Measurements from ENCODE around the gene CACNA1F. TPM values are rescaled to one million over a fixed set of nuclear protein-coding genes. Genes with fewer than 3 reads are reported as not detected.

Gene CACNA1F
- total RNA-seq, 1 donor from 2014 or later: 0.05 TPM

DNA sequence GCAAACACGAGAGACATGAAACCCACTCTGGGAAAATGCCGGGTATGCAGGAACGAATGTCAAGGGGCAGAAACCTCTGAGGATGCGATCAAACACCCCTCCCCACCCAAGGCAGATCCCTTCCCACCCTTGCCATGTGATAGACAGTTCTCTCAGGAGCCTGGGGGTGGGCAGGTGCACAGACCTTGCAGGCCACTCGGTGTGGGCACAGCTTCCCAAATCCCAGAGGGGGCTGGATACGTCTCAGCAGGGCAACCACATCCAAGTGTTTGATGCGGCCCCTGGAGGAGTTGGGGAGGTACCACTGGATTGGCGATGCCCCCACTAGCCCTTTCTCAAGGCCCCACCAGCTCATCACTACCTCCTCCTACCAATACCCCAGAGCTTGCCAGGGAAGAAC is 22.7 kb downstream of the CACNA1F start:
- Mint-ChIP-seq H3K36me3 (ENCODE audit: low read depth) (peaks cover 2% of the 10 kb centered on the region), H3K4me1 (no peaks in the 10 kb centered on the region), H3K9me3 (peaks cover 8% of the 10 kb centered on the region), H3K4me3 (no peak overlapping the region), H3K27me3 (ENCODE audit: low read depth) (peaks cover 3% of the 10 kb centered on the region), H3K27ac (ENCODE audit: unreplicated experiment) (no peak overlapping the region)
- DNase-seq (ENCODE audit: low read depth, low spot score): no peak
- TF ChIP-seq CTCF (conservative IDR thresholded peaks at IDR 0.05): no peak

DNA sequence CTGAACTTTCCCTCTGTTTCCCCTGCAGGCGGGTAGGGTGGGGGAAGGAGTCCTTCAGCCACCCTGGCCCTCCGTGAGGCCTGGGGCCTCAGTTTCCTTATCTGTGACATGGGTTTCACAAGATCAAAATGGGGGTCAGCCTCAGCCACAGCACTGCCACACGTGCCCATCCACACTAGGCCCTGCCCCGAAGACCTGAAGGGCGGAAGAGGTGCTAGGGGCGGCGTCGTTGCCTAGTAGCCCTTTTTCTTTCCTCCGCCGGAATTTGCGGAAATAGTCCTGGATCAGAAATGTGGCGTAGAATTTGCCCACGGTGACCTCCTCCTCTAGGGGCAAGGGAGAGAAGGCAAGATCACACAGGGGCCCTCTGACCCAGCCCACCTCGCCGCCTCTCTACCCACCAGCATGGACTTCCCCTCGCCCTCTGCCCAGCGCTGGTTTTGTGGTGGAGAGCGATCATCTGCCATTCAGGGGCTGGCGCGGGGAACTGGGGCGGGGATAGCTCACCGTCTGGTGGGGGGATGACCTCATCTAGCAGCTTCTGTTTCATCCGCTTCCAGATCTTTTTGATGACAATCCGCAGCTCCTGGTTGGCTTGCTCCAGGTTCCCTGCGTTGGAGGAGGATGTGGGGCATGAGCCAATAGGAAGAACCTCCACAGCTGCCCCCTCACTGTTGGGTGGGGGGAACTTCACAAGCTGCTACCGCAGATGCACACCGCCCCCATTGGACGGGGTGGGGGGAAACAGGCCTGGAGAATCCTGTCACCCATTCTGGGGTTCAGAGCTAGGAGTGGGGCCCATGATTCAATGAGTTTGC is 23.5 kb downstream of the CACNA1F start:
- H3K9me3 Mint-ChIP-seq: peaks cover 8% of the 10 kb centered on the region
- no peaks in the 10 kb centered on the region for H3K4me1 Mint-ChIP-seq
- H3K27ac Mint-ChIP-seq (ENCODE audit: unreplicated experiment): no peak overlapping the region
- H3K36me3 Mint-ChIP-seq (ENCODE audit: low read depth): peaks cover 2% of the 10 kb centered on the region
- H3K27me3 Mint-ChIP-seq (ENCODE audit: low read depth): peaks cover 3% of the 10 kb centered on the region
- no peak for DNase-seq (ENCODE audit: low read depth, low spot score)
- no peak overlapping the region for H3K4me3 Mint-ChIP-seq
- TF ChIP-seq CTCF (conservative IDR thresholded peaks at IDR 0.05): no peak

GRCh38 chrX:49208399-49208798 is 24.7 kb downstream of the CACNA1F start:
- TF ChIP-seq CTCF (conservative IDR thresholded peaks at IDR 0.05): no peak
- H3K4me3 Mint-ChIP-seq: no peak overlapping the region
- DNase-seq (ENCODE audit: low read depth, low spot score): no peak
- peaks cover 7% of the 10 kb centered on the region for H3K27me3 Mint-ChIP-seq (ENCODE audit: low read depth)
- H3K4me1 Mint-ChIP-seq: no peaks in the 10 kb centered on the region
- peaks cover 2% of the 10 kb centered on the region for H3K36me3 Mint-ChIP-seq (ENCODE audit: low read depth)
- no peak overlapping the region for H3K27ac Mint-ChIP-seq (ENCODE audit: unreplicated experiment)
- peaks cover 8% of the 10 kb centered on the region for H3K9me3 Mint-ChIP-seq

GRCh38 chrX:49206543-49206942 is 26.6 kb downstream of the CACNA1F start:
- DNase-seq (ENCODE audit: low read depth, low spot score): no peak
- no peaks in the 10 kb centered on the region for H3K4me1 Mint-ChIP-seq
- H3K27me3 Mint-ChIP-seq (ENCODE audit: low read depth): peaks cover 9% of the 10 kb centered on the region
- no peaks in the 10 kb centered on the region for H3K36me3 Mint-ChIP-seq (ENCODE audit: low read depth)
- H3K9me3 Mint-ChIP-seq: peaks cover 2% of the 10 kb centered on the region
- TF ChIP-seq CTCF (conservative IDR thresholded peaks at IDR 0.05): no peak
- H3K4me3 Mint-ChIP-seq: no peak overlapping the region
- H3K27ac Mint-ChIP-seq (ENCODE audit: unreplicated experiment): no peak overlapping the region

GRCh38 chrX:49205443-49205842 is 27.7 kb downstream of the CACNA1F start:
- Mint-ChIP-seq H3K9me3 (peaks cover 2% of the 10 kb centered on the region), H3K27ac (ENCODE audit: unreplicated experiment) (no peak overlapping the region), H3K27me3 (ENCODE audit: low read depth) (peaks cover 7% of the 10 kb centered on the region), H3K4me3 (no peak overlapping the region), H3K36me3 (ENCODE audit: low read depth) (no peaks in the 10 kb centered on the region), H3K4me1 (peaks cover 4% of the 10 kb centered on the region)
- TF ChIP-seq CTCF (conservative IDR thresholded peaks at IDR 0.05): no peak
- DNase-seq (ENCODE audit: low read depth, low spot score): no peak

Data from neural crest cell (in vitro differentiated cells).